Prostate gland (tissue), 2 donors: ENCODE measurements around the gene PPP4R4. TPM values are rescaled to one million over a fixed set of nuclear protein-coding genes. Genes with fewer than 3 reads are reported as not detected.

Source experiments
- DNase-seq: peaks from one replicate; pipeline ENCODE4 v3.0.0-alpha.2; 2019; ENCODE audit warnings: low spot score
- H3K27ac ChIP-seq, 2 donors: fragments of 200-600 bp; sonication (generic); 2 replicates each; pipeline ENCODE4 v1.5.1; 2017 to 2019
- H3K27me3 ChIP-seq: fragments of 200-600 bp; sonication (generic); replicated peaks from 2 replicates; pipeline ENCODE4 v1.5.1; 2019; ENCODE audit not compliant: insufficient read depth
- H3K36me3 ChIP-seq, 2 donors: fragments of 200-600 bp; sonication (generic); 1 replicate in 1 of 2; 2 replicates in 1 of 2; pipeline versions ENCODE4 v1.5.1 to v1.8.1; 2017 to 2019
- H3K4me1 ChIP-seq: fragments of 200-600 bp; sonication (generic); replicated peaks from 2 replicates; pipeline ENCODE4 v1.5.1; 2019
- H3K4me3 ChIP-seq, 2 donors: fragments of 200-600 bp; sonication (generic); 2 replicates each; pipeline ENCODE4 v1.5.1; 2017 to 2019
- H3K9me3 ChIP-seq: fragments of 200-600 bp; sonication (generic); 2 replicates; pipeline ENCODE4 v1.5.1; 2017
- POLR2A ChIP-seq: fragments of 450-650 bp; IDR thresholded peaks from one replicate; pipeline ENCODE4 v1.6.1; 2016; ENCODE audit warnings: antibody characterized with exemption, mild to moderate bottlenecking
- POLR2AphosphoS5 ChIP-seq: sonication (generic); formaldehyde crosslinking; IDR thresholded peaks from one replicate; pipeline ENCODE4 v1.6.1; 2017; ENCODE audit warnings: antibody characterized with exemption
- WGBS: methylation state at CpG from one replicate; pipeline ENCODE4 v1.1.5; 2018; 5-methylcytosine and 5-hydroxymethylcytosine counted together
- intact Hi-C: fragments of 100-400 bp; cut with DNase I; formaldehyde crosslinking; loops from one replicate; pipeline ENCODE4 v1.14.2; 2022
- total RNA-seq, 2 donors: library from RNA; depleted of rRNA; stranded (reverse); fragments of >200 nt; gene quantifications; one replicate each; pipeline ENCODE4 v1.1.0, GENCODE V29; 2016
- TF ChIP-seq, protein P1 (sequence below), 4 experiments: fragments of 200-600 bp in 2 of 4; fragments of 450-650 bp in 2 of 4; sonication (generic) in 2 of 4; IDR thresholded peaks; 1 replicate in 3 of 4; 2 replicates in 1 of 4; pipeline ENCODE4 v1.5.1; 2016 to 2019; ENCODE audit warnings: antibody characterized with exemption in 4 of 4, mild to moderate bottlenecking in 2 of 4, moderate library complexity in 2 of 4

The PPP4R4 gene
- total RNA-seq, 2 donors from 2014 or later = 0.32 to 9.5 TPM

GRCh38 chr14:94126800-94127199 is 47.3 kb upstream of the PPP4R4 start:
- no peaks in the 10 kb centered on the region for H3K27me3 ChIP-seq
- no peaks in the 10 kb centered on the region for H3K9me3 ChIP-seq
- intact Hi-C loops = loop anchor here (5.0 kb wide), 1 partner anchor 44 kb away; the partner anchor contains the start of genes DDX24 and IFI27L1
- no peaks in the 10 kb centered on the region for H3K36me3 ChIP-seq
- H3K4me1 ChIP-seq = no peaks in the 10 kb centered on the region
- 84% methylated on average over 5 of the region's 5 CpGs for whole genome bisulfite sequencing
- no peak overlapping the region for H3K4me3 ChIP-seq
- DNase-seq = no peak
- TF ChIP-seq POLR2AphosphoS5 (no peak), POLR2A (no peak)
- TF ChIP-seq, protein P1, sequence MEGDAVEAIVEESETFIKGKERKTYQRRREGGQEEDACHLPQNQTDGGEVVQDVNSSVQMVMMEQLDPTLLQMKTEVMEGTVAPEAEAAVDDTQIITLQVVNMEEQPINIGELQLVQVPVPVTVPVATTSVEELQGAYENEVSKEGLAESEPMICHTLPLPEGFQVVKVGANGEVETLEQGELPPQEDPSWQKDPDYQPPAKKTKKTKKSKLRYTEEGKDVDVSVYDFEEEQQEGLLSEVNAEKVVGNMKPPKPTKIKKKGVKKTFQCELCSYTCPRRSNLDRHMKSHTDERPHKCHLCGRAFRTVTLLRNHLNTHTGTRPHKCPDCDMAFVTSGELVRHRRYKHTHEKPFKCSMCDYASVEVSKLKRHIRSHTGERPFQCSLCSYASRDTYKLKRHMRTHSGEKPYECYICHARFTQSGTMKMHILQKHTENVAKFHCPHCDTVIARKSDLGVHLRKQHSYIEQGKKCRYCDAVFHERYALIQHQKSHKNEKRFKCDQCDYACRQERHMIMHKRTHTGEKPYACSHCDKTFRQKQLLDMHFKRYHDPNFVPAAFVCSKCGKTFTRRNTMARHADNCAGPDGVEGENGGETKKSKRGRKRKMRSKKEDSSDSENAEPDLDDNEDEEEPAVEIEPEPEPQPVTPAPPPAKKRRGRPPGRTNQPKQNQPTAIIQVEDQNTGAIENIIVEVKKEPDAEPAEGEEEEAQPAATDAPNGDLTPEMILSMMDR (IDR thresholded peaks at IDR 0.05) = no peak
- no peak overlapping the region for H3K27ac ChIP-seq

- H3K9me3 ChIP-seq = no peaks in the 10 kb centered on the region
- 93% methylated on average over 6 of the region's 6 CpGs for WGBS
- H3K36me3 ChIP-seq = no peaks in the 10 kb centered on the region
- H3K27me3 ChIP-seq = no peaks in the 10 kb centered on the region
- H3K4me3 ChIP-seq = no peak overlapping the region
- no peak for DNase-seq
- intact Hi-C loops = loop anchor here (5.0 kb wide), 1 partner anchor 45 kb away; the partner anchor contains the start of genes DDX24 and IFI27L1
- H3K27ac ChIP-seq = no peak overlapping the region
- H3K4me1 ChIP-seq = no peaks in the 10 kb centered on the region
- TF ChIP-seq, protein P1 (IDR thresholded peaks at IDR 0.05) = no peak
- TF ChIP-seq POLR2A = no peak
- no peak for TF ChIP-seq POLR2AphosphoS5
These were observed 46.8 kb upstream of the PPP4R4 start for GRCh38 chr14:94127330-94127729.

DNA sequence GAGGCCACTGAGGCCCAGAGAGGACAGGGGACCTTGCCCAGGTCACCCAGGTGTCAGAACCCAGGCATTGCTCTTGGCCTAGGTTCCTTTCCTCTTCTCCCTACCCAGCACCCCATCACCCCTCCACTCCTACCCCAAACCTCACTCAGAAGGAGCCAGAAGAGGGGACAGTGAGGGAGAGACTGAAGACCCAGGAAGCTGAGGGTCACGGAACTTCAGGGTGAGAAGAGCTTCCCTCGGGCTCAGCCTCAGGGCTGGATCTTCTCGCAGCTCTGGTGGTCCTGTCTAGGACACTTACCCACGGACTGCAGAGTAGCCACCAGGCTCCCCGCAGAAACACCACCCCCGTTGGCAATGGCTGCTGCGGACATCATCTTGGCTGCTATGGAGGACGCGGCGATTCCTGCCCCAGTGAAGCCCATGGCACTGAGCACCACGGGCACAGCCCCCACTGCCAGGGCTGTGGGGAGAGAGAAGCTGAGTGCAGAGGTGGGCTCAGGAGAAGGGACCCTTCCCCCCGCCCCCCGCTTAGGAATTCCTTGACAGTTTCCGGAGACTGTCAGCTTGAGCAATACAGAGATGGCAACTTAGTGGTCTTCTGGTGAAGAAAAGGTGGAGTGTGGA is 45.8 kb upstream of the PPP4R4 start:
- no peaks in the 10 kb centered on the region for H3K9me3 ChIP-seq
- TF ChIP-seq, protein P1 (IDR thresholded peaks at IDR 0.05) = no peak
- TF ChIP-seq POLR2A = no peak
- no peak for TF ChIP-seq POLR2AphosphoS5
- 91% methylated on average over 14 of the region's 14 CpGs for WGBS
- no peak overlapping the region for H3K4me3 ChIP-seq
- H3K36me3 ChIP-seq = no peaks in the 10 kb centered on the region
- no peak overlapping the region for H3K27ac ChIP-seq
- no peaks in the 10 kb centered on the region for H3K4me1 ChIP-seq
- no peaks in the 10 kb centered on the region for H3K27me3 ChIP-seq
- intact Hi-C loops = loop anchor here (5.0 kb wide), 1 partner anchor 46 kb away; the partner anchor contains the start of genes DDX24 and IFI27L1
- no peak for DNase-seq

- TF ChIP-seq POLR2AphosphoS5 = no peak
- TF ChIP-seq, protein P1 (IDR thresholded peaks at IDR 0.05) = peak in 2 of 4 experiments; percentile 16 to 31
- TF ChIP-seq POLR2A = no peak
- Histone ChIP-seq H3K9me3 (no peaks in the 10 kb centered on the region), H3K4me3 (peak within 1 kb of the TSS; percentile 26 to 33), H3K27me3 (no peaks in the 10 kb centered on the region), H3K4me1 (no peaks in the 10 kb centered on the region), H3K36me3 (no peaks in the 10 kb centered on the region), H3K27ac (peak within 1 kb of the TSS; percentile 56 to 62)
- DNase-seq = peak; percentile 43
- intact Hi-C loops = loop anchor here (5.0 kb wide), 1 partner anchor 47 kb away; the partner anchor contains the start of genes DDX24 and IFI27L1
- WGBS = 2% methylated on average over 26 of the region's 27 CpGs
These were observed 44.9 kb upstream of the PPP4R4 start, which contains the start of gene IFI27L2 for GRCh38 chr14:94129111-94129757. Gene IFI27L2, minus strand, starts transcription at chr14:94129604. Its CDS starts 40 bp downstream, at chr14:94129564.
